Vagina (tissue), 2 donors: ENCODE results near the gene CERT1. TPM values are rescaled to one million over a fixed set of nuclear protein-coding genes. Genes with fewer than 3 reads are reported as not detected.

ENCODE experiments used
- DNase-seq, 2 donors: peaks; one replicate each; pipeline ENCODE4 v3.0.0-alpha.2; 2017; ENCODE audit errors: extremely low spot score in 2 of 2
- H3K27ac ChIP-seq: fragments of 200-600 bp; sonication (generic); one replicate; pipeline ENCODE4 v1.5.1; 2019
- H3K27me3 ChIP-seq: fragments of 200-600 bp; sonication (generic); one replicate; pipeline ENCODE4 v1.5.1; 2019
- H3K36me3 ChIP-seq, 2 donors: fragments of 200-600 bp; sonication (generic); one replicate each; pipeline ENCODE4 v1.5.1; 2017 to 2019
- H3K4me1 ChIP-seq: fragments of 200-600 bp; sonication (generic); one replicate; pipeline ENCODE4 v1.5.1; 2019
- H3K4me3 ChIP-seq, 2 donors: fragments of 200-600 bp; sonication (generic); 1 replicate in 1 of 2; 2 replicates in 1 of 2; pipeline ENCODE4 v1.5.1; 2016 to 2019
- H3K9me3 ChIP-seq: fragments of 200-600 bp; sonication (generic); one replicate; pipeline ENCODE4 v1.5.1; 2019
- POLR2A ChIP-seq, 2 donors: fragments of 450-650 bp; IDR thresholded peaks; one replicate each; pipeline ENCODE4 v1.6.1; 2017; ENCODE audit warnings: antibody characterized with exemption in 2 of 2, mild to moderate bottlenecking in 2 of 2, moderate library complexity in 2 of 2
- POLR2AphosphoS5 ChIP-seq, 2 donors: sonication (generic); formaldehyde crosslinking; IDR thresholded peaks; one replicate each; pipeline ENCODE4 v1.9.0; 2017; ENCODE audit warnings: antibody characterized with exemption in 2 of 2, mild to moderate bottlenecking in 2 of 2, low read depth in 1 of 2; ENCODE audit not compliant: insufficient read depth in 1 of 2
- intact Hi-C: fragments of 100-400 bp; cut with DNase I; formaldehyde crosslinking; loops from one replicate; pipeline ENCODE4 v1.15.1; 2023
- total RNA-seq: library from RNA; depleted of rRNA; stranded (reverse); fragments of >200 nt; gene quantifications from one replicate; pipeline ENCODE4 v1.2.3, GENCODE V29; 2016
- TF ChIP-seq, protein P1 (sequence below), 3 experiments: fragments of 450-650 bp in 2 of 3; fragments of 200-600 bp in 1 of 3; sonication (generic) in 1 of 3; IDR thresholded peaks; one replicate each; pipeline ENCODE4 v1.5.1; 2017 to 2019; ENCODE audit warnings: antibody characterized with exemption in 3 of 3, mild to moderate bottlenecking in 2 of 3, moderate library complexity in 2 of 3

The CERT1 gene
- total RNA-seq, 1 donor from 2014 or later, result 44.2 TPM

DNA sequence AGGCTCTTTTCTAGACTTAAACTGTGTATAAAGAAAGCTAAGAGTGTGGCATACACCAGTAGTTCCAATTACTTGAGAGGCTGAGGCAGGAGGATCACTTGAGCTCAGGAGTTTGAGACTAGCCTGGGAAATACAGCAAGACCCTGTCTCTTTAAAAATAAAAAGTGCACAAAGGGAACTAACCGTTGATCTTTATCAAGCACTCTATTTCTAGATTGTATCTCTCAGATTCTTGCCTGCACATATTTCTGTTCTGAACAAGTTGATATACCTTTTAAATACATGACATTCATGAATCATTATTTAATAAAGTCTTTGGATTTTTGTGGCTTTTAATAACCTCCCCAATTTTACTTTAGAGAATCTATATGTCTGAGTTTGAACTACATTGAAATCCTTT is 127.2 kb downstream of the CERT1 start:
- no peaks in the 10 kb centered on the region for H3K27me3 ChIP-seq
- TF ChIP-seq POLR2AphosphoS5 (IDR thresholded peaks at IDR 0.05; ENCODE audit: insufficient read depth in 1 of 2, low read depth in 1 of 2), result no peak
- TF ChIP-seq POLR2A (IDR thresholded peaks at IDR 0.05), result no peak
- TF ChIP-seq, protein P1, sequence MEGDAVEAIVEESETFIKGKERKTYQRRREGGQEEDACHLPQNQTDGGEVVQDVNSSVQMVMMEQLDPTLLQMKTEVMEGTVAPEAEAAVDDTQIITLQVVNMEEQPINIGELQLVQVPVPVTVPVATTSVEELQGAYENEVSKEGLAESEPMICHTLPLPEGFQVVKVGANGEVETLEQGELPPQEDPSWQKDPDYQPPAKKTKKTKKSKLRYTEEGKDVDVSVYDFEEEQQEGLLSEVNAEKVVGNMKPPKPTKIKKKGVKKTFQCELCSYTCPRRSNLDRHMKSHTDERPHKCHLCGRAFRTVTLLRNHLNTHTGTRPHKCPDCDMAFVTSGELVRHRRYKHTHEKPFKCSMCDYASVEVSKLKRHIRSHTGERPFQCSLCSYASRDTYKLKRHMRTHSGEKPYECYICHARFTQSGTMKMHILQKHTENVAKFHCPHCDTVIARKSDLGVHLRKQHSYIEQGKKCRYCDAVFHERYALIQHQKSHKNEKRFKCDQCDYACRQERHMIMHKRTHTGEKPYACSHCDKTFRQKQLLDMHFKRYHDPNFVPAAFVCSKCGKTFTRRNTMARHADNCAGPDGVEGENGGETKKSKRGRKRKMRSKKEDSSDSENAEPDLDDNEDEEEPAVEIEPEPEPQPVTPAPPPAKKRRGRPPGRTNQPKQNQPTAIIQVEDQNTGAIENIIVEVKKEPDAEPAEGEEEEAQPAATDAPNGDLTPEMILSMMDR (IDR thresholded peaks at IDR 0.05), result no peak
- intact Hi-C loops, result no loop called here
- no peaks in the 10 kb centered on the region for H3K9me3 ChIP-seq
- H3K4me1 ChIP-seq, result no peaks in the 10 kb centered on the region
- H3K36me3 ChIP-seq, result peaks cover 0 to 72% of the 10 kb centered on the region in 2 donors
- H3K4me3 ChIP-seq, result no peak overlapping the region
- H3K27ac ChIP-seq, result no peak overlapping the region
- DNase-seq, result no peak

DNA sequence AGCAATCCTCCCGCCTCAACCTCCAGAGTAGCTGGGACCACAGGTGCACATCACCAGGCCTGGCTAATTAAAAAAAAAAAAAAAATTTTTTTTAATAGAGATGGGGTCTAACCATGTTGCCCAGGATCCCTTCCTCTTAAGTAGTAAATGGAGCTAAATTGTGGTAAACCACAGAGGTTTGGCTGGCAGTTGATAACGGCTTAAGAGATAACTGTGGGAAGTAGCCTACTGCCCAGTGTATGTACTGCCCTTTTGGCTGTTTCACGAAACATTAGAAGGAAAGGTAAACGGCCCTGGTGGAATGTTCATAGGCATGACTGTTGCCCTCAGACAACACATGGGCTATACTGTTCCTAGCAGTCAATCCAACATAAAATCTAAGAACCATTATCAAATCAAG is 130.0 kb downstream of the CERT1 start:
- peaks cover 0 to 76% of the 10 kb centered on the region in 2 donors for H3K36me3 ChIP-seq

DNA sequence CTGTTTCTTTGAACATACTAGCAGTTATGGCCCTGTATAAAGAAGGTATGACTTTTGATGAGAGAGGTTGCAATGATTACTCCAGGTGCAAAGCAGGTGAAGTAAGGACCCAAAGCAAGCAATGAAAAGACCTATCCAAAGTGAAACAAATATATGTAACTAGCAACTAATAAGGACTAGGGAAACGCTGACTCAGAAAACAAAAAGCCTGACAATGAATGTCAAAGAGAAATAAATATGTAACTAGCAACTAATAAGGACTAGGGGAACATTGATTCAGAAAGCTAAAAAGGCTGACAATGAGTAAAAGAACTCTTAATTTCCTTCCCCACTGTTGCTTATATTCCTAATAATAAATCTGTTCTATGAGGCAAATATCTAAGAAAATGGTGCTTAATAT is 131.3 kb downstream of the CERT1 start:
- H3K9me3 ChIP-seq, result no peaks in the 10 kb centered on the region
- intact Hi-C loops, result no loop called here
- H3K36me3 ChIP-seq, result peaks cover 0 to 67% of the 10 kb centered on the region in 2 donors
- H3K27me3 ChIP-seq, result no peaks in the 10 kb centered on the region
- no peaks in the 10 kb centered on the region for H3K4me1 ChIP-seq
- no peak for DNase-seq
- H3K4me3 ChIP-seq, result no peak overlapping the region
- TF ChIP-seq, protein P1 (IDR thresholded peaks at IDR 0.05), result no peak
- TF ChIP-seq POLR2A (IDR thresholded peaks at IDR 0.05), result no peak
- TF ChIP-seq POLR2AphosphoS5 (IDR thresholded peaks at IDR 0.05; ENCODE audit: insufficient read depth in 1 of 2, low read depth in 1 of 2), result no peak
- no peak overlapping the region for H3K27ac ChIP-seq

More for the DNA sequence above, 130.0 kb downstream of the CERT1 start:
- no peaks in the 10 kb centered on the region for H3K4me1 ChIP-seq
- H3K9me3 ChIP-seq, result no peaks in the 10 kb centered on the region
- no peak overlapping the region for H3K4me3 ChIP-seq
- no peak for DNase-seq
- TF ChIP-seq POLR2AphosphoS5 (IDR thresholded peaks at IDR 0.05; ENCODE audit: insufficient read depth in 1 of 2, low read depth in 1 of 2), result no peak
- TF ChIP-seq, protein P1 (IDR thresholded peaks at IDR 0.05), result no peak
- no peak for TF ChIP-seq POLR2A (IDR thresholded peaks at IDR 0.05)
- intact Hi-C loops, result no loop called here
- H3K27me3 ChIP-seq, result no peaks in the 10 kb centered on the region
- no peak overlapping the region for H3K27ac ChIP-seq

DNA sequence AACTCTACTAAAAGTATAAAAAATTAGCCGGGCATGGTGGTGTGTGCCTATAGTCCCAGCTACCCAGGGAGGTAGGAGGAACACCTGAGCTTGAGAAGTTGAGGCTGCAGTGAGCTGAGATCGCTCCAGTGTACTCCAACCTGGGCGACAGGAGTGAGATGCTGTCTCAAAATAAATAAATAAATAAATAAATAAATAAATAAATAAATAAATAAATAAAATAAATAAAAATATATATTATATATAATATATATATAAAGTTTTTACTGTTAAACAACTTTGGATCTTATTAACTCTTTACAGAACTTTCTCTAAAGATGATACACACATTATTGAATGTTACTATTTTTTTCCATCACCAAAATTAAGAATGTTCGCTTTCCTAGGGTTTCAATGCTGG is 136.0 kb downstream of the CERT1 start:
- intact Hi-C loops, result no loop called here
- Histone ChIP-seq H3K27me3 (no peaks in the 10 kb centered on the region), H3K4me3 (no peak overlapping the region), H3K9me3 (no peaks in the 10 kb centered on the region), H3K36me3 (peaks cover 0 to 29% of the 10 kb centered on the region in 2 donors), H3K4me1 (no peaks in the 10 kb centered on the region), H3K27ac (no peak overlapping the region)
- no peak for DNase-seq
- TF ChIP-seq POLR2AphosphoS5 (IDR thresholded peaks at IDR 0.05; ENCODE audit: insufficient read depth in 1 of 2, low read depth in 1 of 2) (no peak), POLR2A (IDR thresholded peaks at IDR 0.05) (no peak)
- TF ChIP-seq, protein P1 (IDR thresholded peaks at IDR 0.05), result no peak

DNA sequence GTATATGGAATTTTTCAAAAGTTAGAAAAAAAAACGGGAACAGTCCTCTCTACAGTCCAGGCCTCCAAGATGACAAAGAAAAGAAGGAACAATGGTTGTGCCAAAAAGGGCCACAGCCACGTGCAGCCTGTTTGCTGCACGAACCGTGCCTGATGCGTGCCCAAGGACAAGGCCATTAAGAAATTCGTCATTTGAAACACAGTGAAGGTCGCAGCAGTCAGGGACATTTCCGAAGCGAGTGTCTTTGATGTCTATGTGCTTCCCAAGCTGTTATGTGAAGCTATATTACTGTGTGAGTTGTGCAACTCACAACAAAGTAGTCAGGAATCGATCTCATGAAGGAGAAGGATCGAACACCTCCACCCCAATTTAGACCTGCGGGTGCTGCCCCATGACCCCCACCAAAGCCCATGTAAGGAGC is 137.0 kb downstream of the CERT1 start:
- Histone ChIP-seq H3K27me3 (no peaks in the 10 kb centered on the region), H3K27ac (no peak overlapping the region), H3K4me3 (no peak overlapping the region), H3K9me3 (no peaks in the 10 kb centered on the region), H3K4me1 (no peaks in the 10 kb centered on the region), H3K36me3 (peaks cover 0 to 19% of the 10 kb centered on the region in 2 donors)
- TF ChIP-seq, protein P1 (IDR thresholded peaks at IDR 0.05), result no peak
- TF ChIP-seq POLR2AphosphoS5 (IDR thresholded peaks at IDR 0.05; ENCODE audit: insufficient read depth in 1 of 2, low read depth in 1 of 2) (no peak), POLR2A (IDR thresholded peaks at IDR 0.05) (no peak)
- intact Hi-C loops, result no loop called here
- DNase-seq, result no peak
